Subcutaneous adipose tissue (tissue), 4 donors: Measurements from ENCODE around the gene ESR2. TPM values are rescaled to one million over a fixed set of nuclear protein-coding genes. Genes with fewer than 3 reads are reported as not detected.

Experiments
- small RNA-seq: library from RNA; depleted of rRNA; stranded (forward); fragments of <200 nt; gene quantifications from one replicate; pipeline ENCODE3, GENCODE V24; 2016
- total RNA-seq, 4 donors: library from RNA; depleted of rRNA; stranded (reverse); fragments of >200 nt; gene quantifications; one replicate each; pipeline ENCODE4 v1.1.0, GENCODE V29; 2016
- TF ChIP-seq, protein P1 (sequence below): fragments of 450-650 bp; IDR thresholded peaks from one replicate; pipeline ENCODE4 v1.5.1; 2016; ENCODE audit warnings: low read depth, mild to moderate bottlenecking, control low read depth, antibody characterized with exemption, moderate library complexity

The ESR2 gene
- total RNA-seq, 4 donors from 2014 or later = 1.1 to 21.5 (median 3.9) TPM

DNA sequence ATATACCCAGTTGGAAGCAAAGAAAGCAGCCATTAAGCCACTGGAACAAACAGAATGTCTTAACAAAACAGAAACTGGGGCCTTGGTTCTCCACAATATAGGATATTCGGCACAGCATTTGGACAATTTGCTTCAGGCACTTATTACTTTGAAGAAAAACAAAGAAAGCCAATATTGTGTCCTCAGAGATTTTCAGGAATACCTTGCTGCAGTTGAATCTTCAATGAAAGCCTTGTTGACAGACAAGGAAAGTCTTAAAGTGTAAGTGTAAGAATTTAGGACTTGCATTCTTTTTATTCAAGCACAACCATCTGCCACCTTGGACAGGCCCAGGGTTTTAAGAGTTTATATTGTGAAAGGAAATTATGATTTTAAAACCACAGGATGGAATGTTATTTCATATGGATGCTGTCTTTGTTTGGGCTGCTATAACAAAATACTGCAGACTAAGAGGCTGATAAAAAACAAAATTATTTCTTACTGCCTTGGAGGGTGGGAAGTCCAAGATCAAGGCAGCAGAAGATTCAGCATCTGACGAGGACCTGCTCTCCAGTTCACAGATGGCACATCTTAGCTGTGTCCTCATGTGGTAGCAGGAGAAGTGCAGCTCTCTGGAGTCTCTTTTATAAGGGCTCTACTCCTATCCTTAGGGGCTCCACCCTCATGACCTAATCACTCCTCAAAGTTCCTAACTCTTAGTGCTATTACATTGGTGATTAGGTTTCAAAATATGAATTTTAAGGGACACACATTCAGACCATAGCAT, 244.4 kb downstream of the ESR2 start:
- TF ChIP-seq, protein P1, sequence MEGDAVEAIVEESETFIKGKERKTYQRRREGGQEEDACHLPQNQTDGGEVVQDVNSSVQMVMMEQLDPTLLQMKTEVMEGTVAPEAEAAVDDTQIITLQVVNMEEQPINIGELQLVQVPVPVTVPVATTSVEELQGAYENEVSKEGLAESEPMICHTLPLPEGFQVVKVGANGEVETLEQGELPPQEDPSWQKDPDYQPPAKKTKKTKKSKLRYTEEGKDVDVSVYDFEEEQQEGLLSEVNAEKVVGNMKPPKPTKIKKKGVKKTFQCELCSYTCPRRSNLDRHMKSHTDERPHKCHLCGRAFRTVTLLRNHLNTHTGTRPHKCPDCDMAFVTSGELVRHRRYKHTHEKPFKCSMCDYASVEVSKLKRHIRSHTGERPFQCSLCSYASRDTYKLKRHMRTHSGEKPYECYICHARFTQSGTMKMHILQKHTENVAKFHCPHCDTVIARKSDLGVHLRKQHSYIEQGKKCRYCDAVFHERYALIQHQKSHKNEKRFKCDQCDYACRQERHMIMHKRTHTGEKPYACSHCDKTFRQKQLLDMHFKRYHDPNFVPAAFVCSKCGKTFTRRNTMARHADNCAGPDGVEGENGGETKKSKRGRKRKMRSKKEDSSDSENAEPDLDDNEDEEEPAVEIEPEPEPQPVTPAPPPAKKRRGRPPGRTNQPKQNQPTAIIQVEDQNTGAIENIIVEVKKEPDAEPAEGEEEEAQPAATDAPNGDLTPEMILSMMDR = no peak

- TF ChIP-seq, protein P1 = no peak
Observed at GRCh38 chr14:64045091-64045490, 249.1 kb downstream of the ESR2 start.

DNA sequence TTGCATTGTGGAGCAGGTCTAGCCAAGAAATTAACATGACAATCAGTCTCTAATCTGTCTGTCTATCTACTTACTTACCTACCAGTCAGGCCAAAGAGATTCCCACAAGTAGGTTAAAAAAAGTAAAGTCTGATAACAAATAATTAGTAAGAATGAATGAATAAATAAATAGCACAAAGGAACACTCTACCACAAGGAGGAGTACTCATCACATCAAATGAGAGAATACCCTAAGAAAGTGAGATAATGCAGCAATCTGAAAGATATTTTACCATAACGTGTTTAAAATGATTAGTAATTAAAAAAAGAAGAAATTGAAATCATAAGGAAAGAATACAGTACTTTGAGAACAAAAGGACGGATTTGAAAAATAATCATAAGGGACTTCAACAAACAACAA, 254.1 kb downstream of the ESR2 start:
- TF ChIP-seq, protein P1 = no peak

GRCh38 chr14:64038841-64039542, 255.2 kb downstream of the ESR2 start:
- TF ChIP-seq, protein P1 = no peak

GRCh38 chr14:64035143-64035542, 259.0 kb downstream of the ESR2 start:
- TF ChIP-seq, protein P1 = no peak

Small RNA genes lying within 50 kb of the gene (small RNA-seq; reads per million reads assigned to genes)
- not detected for gene MIR548H1

Other genes with a start within 250 kb of the ESR2 start
- gene MTHFD1, start 94.0 kb upstream of the ESR2 start, total RNA-seq = 100 to 1,000 TPM in 2 of 4 donors, 10 to 100 TPM in 2; 80.6 to 142 (median 99.5) TPM
- gene AKAP5, start 171.1 kb upstream of the ESR2 start, total RNA-seq = 1 to 10 TPM in 1 of 4 donors, under 1 TPM in 3; 0.33 to 1.4 (median 0.50) TPM
- 10 to 100 TPM; 11.2 to 13.3 (median 11.9) TPM for gene ZBTB25, start 209.5 kb upstream of the ESR2 start, total RNA-seq
- gene ZBTB1, start 210.4 kb upstream of the ESR2 start, total RNA-seq = 10 to 100 TPM; 46.3 to 64.8 (median 62.4) TPM
- gene HSPA2, start 246.4 kb upstream of the ESR2 start, total RNA-seq = 1 to 10 TPM; 6.2 to 8.8 (median 6.9) TPM